ENCODE measurements around the gene IFT27.
A peak's percentile ranks its signal among the peaks of the same experiment; 100 is the strongest.

IFT27 gene, protein sequence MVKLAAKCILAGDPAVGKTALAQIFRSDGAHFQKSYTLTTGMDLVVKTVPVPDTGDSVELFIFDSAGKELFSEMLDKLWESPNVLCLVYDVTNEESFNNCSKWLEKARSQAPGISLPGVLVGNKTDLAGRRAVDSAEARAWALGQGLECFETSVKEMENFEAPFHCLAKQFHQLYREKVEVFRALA

GRCh38 chr22:36775964-36776669 lies at the start of gene IFT27:
Gene IFT27 (minus strand): TSS chr22:36776119. CDS start chr22:36775707, 412 bp downstream.
- peak; percentile 91 for DNase-seq (ENCODE audit: low read depth)

DNA sequence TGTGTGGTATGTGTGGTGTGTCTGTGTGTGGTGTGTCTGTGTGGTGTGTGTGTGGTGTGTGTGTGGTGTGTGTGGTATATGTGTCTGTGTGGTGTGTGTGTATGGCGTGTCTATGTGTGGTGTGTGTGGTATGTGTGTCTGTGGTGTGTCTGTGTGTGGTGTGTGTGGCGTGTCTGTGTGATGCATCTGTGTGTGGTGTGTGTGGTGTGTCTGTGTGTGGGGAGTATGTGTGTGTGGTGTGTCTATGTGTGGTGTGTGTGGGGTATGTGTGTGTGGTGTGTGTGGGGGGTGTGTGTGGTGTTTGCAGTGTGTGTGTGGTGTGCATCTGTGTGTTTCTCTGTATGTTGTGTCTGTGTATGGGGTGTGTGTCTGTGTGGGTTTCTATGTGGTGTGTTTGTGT lies 48.7 kb upstream of the IFT27 start:
- no peak for DNase-seq (ENCODE audit: low read depth)

- no peak for DNase-seq (ENCODE audit: low read depth)
Observed at GRCh38 chr22:36823186-36823839, 47.4 kb upstream of the IFT27 start.

- no peak for DNase-seq (ENCODE audit: low read depth)
Observed at GRCh38 chr22:36822581-36822980, 46.7 kb upstream of the IFT27 start.

DNA sequence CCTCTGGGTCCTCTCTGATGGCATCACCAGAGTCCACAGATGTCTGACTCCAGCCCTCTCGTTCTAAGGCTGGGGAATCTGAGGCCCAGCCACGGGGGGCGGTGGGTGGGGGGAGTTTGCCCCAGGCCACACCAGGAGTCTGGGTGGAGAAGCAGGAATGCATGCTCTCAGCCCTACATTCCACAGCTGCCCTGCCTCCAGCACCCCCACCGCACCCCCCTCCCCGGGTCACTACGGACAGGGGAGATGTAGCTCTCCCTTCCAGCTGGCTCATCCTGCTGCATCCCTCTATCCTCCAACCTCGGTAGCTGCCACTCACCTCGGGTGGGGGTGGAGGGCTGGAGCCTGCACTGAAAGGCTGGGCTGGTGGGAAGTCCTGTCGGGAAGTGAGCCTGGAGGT lies 43.2 kb upstream of the IFT27 start:
- DNase-seq (ENCODE audit: low read depth) = no peak

- DNase-seq (ENCODE audit: low read depth) = no peak
Observed at GRCh38 chr22:36818010-36818642, 42.2 kb upstream of the IFT27 start.

DNA sequence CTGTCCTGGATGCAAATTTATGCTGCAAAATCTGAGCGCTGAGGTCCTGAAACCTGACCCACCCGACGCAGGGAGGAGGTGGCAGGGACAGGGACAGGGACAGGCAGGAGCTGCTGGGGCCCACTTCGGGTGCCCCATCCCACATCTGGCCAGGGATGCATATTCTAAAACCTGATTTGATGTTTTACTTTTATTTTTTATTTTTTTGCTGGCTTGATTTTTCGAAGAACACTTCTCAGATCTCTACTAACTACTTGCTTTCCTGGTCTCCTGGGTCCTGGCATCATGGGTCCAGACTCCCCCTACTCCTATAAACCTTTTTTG lies 41.6 kb upstream of the IFT27 start:
- DNase-seq (ENCODE audit: low read depth) = no peak

GRCh38 chr22:36816636-36817524 lies 41.0 kb upstream of the IFT27 start, which contains the start of gene PVALB:
Gene PVALB (minus strand): TSS chr22:36817035. CDS start chr22:36817005, 30 bp downstream.
- no peak for DNase-seq (ENCODE audit: low read depth)

- DNase-seq (ENCODE audit: low read depth) = no peak
Observed at GRCh38 chr22:36816339-36816635, 40.4 kb upstream of the IFT27 start.

DNA sequence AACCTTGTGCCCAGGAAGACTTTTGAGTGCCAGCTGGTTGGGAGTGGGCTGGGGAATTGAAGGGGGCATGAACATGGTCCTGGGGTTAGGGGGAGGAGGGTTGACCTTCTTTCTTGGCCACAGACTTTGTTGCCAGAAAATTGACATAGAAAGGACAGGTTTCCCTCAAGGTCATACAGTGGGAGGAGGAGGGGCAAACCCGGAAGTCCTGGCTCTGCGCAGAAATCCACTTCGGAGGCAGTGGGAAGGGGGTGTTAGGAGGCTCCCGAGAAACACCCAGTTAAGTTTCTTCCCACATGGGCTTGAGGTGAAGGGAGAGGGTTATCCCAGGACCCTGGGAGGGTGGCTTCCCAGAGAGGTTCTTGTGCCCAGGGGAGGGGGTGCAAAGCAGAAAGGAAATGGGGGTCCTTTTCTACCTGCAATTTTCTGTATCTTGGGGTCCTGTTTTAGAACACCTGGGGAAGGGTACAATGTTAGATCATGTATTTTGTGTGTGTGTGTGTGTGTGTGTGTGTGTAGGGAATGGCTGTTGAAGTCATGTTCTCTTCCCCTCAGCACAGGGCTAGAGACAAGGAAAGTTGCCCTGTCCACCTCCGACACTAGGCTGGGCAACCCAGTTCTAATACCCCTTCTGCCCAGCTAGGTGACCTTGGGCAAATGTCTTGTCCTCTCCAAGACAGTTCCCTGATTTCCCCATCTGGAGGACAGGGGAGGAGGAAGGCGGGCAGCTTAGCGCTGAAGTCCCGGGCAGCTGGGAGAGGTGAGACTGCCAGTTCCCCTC lies 39.8 kb upstream of the IFT27 start:
- DNase-seq (ENCODE audit: low read depth) = no peak

DNA sequence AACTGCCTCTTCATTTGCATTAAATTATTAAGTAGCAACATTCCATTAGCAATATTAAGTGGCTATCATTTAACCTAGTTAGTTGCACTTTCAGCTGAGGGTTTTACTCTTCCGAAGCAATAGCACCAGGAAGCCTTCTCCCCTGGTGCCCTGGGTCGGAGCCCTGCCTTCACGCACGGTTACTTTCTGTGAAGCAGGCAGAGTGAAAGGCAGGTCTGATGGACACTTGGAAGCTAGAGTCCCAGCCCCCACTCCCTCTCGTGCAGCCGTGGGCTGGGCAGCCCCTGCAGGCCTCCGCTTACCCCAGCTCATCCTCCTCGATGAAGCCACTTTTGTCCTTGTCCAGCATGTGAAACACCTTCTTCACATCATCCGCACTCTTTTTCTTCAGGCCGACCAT lies 38.9 kb upstream of the IFT27 start:
- no peak for DNase-seq (ENCODE audit: low read depth)

DNA sequence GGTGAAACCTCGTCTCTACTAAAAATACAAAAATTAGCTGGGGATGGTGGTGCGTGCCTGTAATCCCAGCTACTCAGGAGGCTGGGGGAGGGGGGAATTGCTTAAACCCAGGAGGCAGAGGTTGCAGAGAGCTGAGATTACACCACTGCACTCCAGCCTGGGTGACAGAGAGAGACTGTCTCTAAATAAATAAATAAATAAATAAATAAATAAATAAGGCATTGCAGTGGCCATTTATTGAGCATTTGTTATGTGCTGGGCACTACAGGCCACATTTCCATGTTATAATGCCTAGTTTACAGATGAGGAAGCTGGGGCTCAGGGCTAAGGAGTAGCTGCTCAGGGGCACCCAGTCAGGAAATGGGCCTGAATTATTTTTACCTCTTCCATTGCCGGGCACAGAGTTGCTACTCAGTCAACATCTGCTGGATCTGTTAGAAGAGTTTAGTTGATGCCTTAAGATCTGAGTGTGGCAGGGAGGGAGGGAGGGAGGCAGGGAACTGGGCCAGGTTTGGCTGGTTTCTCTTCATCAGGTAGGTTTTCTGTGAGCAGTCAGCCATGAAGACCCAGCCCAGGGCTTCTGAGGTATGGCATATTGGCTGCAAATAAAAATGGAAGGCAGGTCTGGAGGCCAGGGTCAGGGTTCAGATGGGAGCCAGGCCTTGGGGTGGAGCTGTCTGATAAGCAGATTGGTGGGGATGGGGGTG lies 35.3 kb upstream of the IFT27 start:
- no peak for DNase-seq (ENCODE audit: low read depth)

DNA sequence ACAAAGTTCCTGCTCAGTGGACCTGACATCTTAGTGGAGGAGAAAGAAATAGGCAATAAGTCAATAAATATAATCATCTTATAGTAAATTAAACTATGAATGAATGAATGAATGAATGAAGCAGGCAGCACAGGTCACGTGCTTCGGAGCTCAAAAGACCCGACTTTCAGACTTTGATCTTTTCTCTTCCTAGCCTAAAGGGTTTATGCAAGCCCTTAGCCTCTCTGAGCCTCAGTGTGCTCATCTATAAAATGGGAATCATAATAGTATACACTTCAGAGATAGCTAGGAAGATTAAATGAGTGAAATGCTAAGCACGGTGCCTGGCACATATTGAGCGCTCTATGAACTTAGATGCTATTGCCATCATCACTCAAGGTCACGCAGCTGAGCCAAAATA lies 33.4 kb upstream of the IFT27 start:
- DNase-seq (ENCODE audit: low read depth) = no peak

DNA sequence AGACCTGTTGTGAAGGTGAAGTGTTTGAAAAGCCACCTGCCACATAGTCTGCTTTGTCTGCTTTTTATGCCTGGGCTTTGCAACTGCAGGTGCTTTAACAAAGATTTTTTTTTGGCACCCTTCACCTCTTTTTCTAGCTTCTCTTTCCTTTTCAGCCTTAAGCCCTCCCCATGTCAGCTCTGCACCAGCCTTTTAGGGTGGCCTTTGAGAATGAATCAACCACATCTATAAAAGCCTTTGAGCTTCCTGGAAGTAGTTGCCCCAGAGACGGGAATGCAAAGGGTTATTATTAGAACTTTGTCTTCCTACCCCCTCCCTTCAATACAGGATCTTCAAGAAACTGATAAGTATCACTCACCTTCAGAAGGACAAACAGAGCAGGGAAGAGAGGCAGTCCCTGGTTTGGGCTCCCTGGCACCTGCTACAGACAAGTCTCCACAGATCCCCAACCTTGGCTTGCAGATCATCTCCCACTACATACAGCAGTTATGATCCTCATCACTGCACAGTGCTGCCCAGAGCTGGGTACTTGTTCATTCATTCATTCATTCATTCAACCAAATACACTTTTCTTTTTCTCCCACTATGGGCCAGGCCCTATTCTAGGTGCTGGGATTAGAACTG lies 32.9 kb upstream of the IFT27 start:
- no peak for DNase-seq (ENCODE audit: low read depth)

DNA sequence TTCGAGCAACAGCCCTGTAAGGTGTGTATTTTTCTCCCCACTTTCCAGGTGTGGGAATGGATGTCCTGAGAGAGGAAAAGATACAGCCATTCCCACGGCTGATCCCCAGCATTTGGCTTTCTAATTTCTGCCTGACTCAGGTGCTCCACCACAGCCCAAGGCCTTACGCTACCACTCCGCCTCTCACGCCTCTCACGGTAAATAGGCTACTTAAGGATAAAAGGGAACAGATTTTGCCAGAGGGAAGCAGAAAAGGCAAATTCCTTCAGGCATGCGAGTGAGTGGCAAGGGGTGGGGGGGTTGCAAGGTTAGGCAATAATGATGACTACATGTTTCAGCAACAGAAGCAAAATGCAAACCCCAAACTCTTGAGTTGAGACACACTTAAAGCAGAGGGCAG lies 31.7 kb upstream of the IFT27 start:
- DNase-seq (ENCODE audit: low read depth) = no peak

DNA sequence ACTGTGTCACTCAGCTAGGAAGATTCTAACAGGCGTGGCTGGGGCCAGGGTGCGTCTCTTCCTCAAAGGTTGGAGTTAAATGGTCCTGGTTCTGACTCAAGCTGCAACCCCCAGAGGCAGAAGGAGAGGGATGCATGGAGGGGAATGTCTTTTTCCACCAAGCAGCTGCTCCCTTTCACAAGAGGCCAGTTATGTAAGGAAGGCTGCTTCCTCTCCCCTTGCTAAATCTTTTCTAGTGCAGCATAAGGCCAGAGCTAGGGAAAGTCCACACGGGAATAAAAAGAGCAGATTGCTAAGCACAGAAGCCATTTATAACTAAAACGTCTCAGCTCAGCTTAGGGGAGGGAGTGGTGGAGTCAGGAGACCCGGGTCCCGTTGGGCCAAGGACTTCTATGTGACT lies 30.9 kb upstream of the IFT27 start:
- no peak for DNase-seq (ENCODE audit: low read depth)

GRCh38 chr22:36803358-36803757 lies 27.4 kb upstream of the IFT27 start:
- no peak for DNase-seq (ENCODE audit: low read depth)

- DNase-seq (ENCODE audit: low read depth) = no peak
Observed at GRCh38 chr22:36798674-36799066, 22.8 kb upstream of the IFT27 start.

- no peak for DNase-seq (ENCODE audit: low read depth)
Observed at GRCh38 chr22:36797911-36798673, 22.2 kb upstream of the IFT27 start.

- no peak for DNase-seq (ENCODE audit: low read depth)
Observed at GRCh38 chr22:36797374-36797773, 21.5 kb upstream of the IFT27 start.
